WTC11 (cell line): Measurements from ENCODE around the gene GIPC2.

Source experiments
- E2F1 ChIP-seq: sonication (generic); formaldehyde crosslinking; IDR thresholded peaks from 2 replicates; pipeline ENCODE4 v1.8.0; 2022; ENCODE audit warnings: mild to moderate bottlenecking, missing genetic modification reagents
- JUN ChIP-seq: sonication (generic); formaldehyde crosslinking; IDR thresholded peaks from 2 replicates; pipeline ENCODE4 v1.8.0; 2023; ENCODE audit warnings: mild to moderate bottlenecking, missing genetic modification reagents
- MYBL2 ChIP-seq: sonication (generic); formaldehyde crosslinking; IDR thresholded peaks from 2 replicates; pipeline ENCODE4 v1.8.1; 2023; ENCODE audit warnings: mild to moderate bottlenecking, moderate library complexity, missing genetic modification reagents

GRCh38 chr1:78101514-78101913, 55.7 kb downstream of the GIPC2 start:
- no peak for TF ChIP-seq JUN (CRISPR knock-in tag)
- no peak for TF ChIP-seq MYBL2
- no peak for TF ChIP-seq E2F1 (CRISPR knock-in tag)
